Measurements from ENCODE around the gene PHKA1. TPM values are rescaled to one million over a fixed set of nuclear protein-coding genes. Genes with fewer than 3 reads are reported as not detected.

The PHKA1 gene
- total RNA-seq, 3 donors from 2014 or later: 4.5 to 11.9 (median 9.8) TPM

DNA sequence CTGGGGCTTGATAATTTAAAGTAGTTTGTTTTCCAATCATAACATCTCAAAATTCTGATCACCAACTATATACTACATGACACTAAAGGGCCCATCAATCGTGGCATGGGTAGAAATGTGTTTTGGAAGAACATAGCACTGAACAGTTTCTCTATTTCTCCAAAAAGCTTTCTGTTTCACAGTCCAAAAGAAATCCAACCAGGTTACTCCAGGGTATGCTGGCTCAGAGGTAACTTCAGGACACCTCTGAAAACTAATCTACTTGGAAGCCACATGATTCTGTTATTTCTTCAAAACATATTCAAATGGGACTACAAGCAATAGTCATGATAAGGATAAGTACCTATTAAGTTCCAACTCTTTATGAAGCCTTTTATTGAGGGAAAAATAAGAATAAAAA lies 8.3 kb downstream of the PHKA1 start:
- Histone ChIP-seq H3K27me3 (no peaks in the 10 kb centered on the region), H3K27ac (peak overlapping the region in 1 of 2 donors; percentile 42), H3K9me3 (peaks cover 0 to 3% of the 10 kb centered on the region in 2 donors), H3K36me3 (no peaks in the 10 kb centered on the region), H3K4me3 (no peak overlapping the region), H3K4me1 (no peaks in the 10 kb centered on the region)
- no peak for DNase-seq (ENCODE audit: low spot score in 2 of 2)
- TF ChIP-seq, protein P1, sequence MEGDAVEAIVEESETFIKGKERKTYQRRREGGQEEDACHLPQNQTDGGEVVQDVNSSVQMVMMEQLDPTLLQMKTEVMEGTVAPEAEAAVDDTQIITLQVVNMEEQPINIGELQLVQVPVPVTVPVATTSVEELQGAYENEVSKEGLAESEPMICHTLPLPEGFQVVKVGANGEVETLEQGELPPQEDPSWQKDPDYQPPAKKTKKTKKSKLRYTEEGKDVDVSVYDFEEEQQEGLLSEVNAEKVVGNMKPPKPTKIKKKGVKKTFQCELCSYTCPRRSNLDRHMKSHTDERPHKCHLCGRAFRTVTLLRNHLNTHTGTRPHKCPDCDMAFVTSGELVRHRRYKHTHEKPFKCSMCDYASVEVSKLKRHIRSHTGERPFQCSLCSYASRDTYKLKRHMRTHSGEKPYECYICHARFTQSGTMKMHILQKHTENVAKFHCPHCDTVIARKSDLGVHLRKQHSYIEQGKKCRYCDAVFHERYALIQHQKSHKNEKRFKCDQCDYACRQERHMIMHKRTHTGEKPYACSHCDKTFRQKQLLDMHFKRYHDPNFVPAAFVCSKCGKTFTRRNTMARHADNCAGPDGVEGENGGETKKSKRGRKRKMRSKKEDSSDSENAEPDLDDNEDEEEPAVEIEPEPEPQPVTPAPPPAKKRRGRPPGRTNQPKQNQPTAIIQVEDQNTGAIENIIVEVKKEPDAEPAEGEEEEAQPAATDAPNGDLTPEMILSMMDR (IDR thresholded peaks at IDR 0.05): no peak
- TF ChIP-seq POLR2AphosphoS5 (IDR thresholded peaks at IDR 0.05): no peak
- no peak for TF ChIP-seq POLR2A (IDR thresholded peaks at IDR 0.05)
- intact Hi-C loops (cut with DNase I; ENCODE audit: low total_unique reads): no loop called here

DNA sequence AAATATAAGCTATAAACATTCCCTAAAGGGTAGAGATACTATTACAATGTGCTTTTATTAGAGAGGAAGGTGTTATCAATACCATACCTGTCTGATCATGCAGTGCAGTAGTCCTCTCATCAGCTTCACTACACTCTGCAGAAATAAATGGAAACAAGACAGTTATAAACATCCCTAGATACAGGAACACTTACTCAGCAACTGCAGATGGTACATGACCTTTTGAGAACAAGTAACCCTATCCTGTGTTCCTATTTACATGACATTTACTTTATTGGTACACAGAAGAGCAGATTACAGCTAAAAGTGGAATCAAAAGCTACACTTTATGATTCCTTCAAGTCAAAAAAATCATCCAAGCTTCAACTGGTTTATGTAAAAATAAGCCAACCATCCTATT lies 9.0 kb downstream of the PHKA1 start:
- Histone ChIP-seq H3K27ac (no peak overlapping the region), H3K4me1 (no peaks in the 10 kb centered on the region), H3K4me3 (no peak overlapping the region), H3K27me3 (no peaks in the 10 kb centered on the region), H3K36me3 (no peaks in the 10 kb centered on the region), H3K9me3 (peaks cover 0 to 8% of the 10 kb centered on the region in 2 donors)
- TF ChIP-seq POLR2A (IDR thresholded peaks at IDR 0.05) (no peak), POLR2AphosphoS5 (IDR thresholded peaks at IDR 0.05) (no peak)
- TF ChIP-seq, protein P1 (IDR thresholded peaks at IDR 0.05): no peak
- no peak for DNase-seq (ENCODE audit: low spot score in 2 of 2)
- intact Hi-C loops (cut with DNase I; ENCODE audit: low total_unique reads): no loop called here

DNA sequence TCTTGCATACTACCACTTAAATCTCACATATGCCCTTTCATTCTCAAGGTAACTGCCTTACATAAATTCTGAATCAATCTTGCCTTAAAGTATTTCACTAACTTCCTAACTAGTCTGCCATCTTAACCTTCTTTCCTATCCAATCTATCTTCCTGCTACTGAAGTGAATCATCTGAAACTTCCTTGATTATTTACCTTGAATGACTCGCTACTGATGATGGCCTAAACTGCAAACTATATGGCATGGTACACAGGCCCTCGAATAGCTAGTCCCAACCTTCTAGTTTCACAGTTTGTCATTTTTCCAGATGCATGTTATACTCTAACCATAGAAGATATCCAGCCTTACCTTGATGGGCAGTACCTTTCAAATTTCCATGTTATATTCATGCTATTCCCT lies 19.9 kb downstream of the PHKA1 start:
- H3K9me3 ChIP-seq: no peaks in the 10 kb centered on the region
- no peak overlapping the region for H3K27ac ChIP-seq
- no peaks in the 10 kb centered on the region for H3K4me1 ChIP-seq
- intact Hi-C loops (cut with DNase I; ENCODE audit: low total_unique reads): no loop called here
- DNase-seq (ENCODE audit: low spot score in 2 of 2): no peak
- H3K36me3 ChIP-seq: no peaks in the 10 kb centered on the region
- H3K4me3 ChIP-seq: no peak overlapping the region
- no peak for TF ChIP-seq POLR2AphosphoS5 (IDR thresholded peaks at IDR 0.05)
- no peak for TF ChIP-seq POLR2A (IDR thresholded peaks at IDR 0.05)
- TF ChIP-seq, protein P1 (IDR thresholded peaks at IDR 0.05): no peak
- H3K27me3 ChIP-seq: peaks cover 0 to 3% of the 10 kb centered on the region in 2 donors

DNA sequence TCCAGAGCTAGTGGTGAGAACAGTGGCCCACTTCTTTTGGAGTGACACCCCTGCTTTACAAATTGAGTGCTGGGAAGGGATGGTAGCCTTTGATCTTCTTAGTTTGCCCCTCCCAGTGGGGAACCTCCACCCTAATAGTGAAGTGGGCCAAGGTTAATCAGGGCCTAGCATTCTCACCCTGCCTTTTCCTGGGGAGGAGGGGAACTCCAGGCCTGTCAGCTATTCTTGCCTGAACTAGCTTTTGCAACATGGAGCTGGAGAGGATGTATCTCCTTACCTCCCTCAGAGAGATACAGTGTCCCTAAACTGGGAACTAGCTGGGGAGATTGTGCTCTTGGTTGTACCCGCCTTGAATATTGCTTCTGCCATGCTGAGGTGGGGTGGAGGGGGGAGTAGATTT lies 20.6 kb downstream of the PHKA1 start:
- TF ChIP-seq POLR2AphosphoS5 (IDR thresholded peaks at IDR 0.05) (no peak), POLR2A (IDR thresholded peaks at IDR 0.05) (no peak)
- TF ChIP-seq, protein P1 (IDR thresholded peaks at IDR 0.05): no peak
- Histone ChIP-seq H3K36me3 (no peaks in the 10 kb centered on the region), H3K4me1 (no peaks in the 10 kb centered on the region), H3K27me3 (peaks cover 0 to 3% of the 10 kb centered on the region in 2 donors), H3K27ac (no peak overlapping the region), H3K4me3 (no peak overlapping the region), H3K9me3 (no peaks in the 10 kb centered on the region)
- DNase-seq (ENCODE audit: low spot score in 2 of 2): no peak
- intact Hi-C loops (cut with DNase I; ENCODE audit: low total_unique reads): no loop called here

DNA sequence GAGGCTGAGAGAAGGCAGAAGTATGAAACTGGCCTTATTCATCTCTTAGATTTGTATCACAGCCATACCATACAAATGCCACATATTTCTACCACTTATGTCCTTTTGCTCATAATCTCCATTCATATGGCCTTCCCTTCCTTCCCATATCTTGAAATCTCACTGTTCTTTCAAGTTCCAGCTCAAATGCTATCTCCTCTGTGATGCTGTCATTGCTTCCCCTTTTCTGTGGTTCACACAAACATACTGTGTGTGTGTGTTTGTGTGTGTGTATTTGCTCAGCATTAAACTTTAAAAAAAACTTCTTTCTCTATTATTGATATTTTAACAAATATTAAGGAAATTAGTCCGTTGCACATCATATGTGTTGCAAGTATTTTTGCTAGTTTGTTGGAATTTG lies 26.7 kb downstream of the PHKA1 start:
- no peak overlapping the region for H3K4me3 ChIP-seq
- H3K9me3 ChIP-seq: no peaks in the 10 kb centered on the region
- intact Hi-C loops (cut with DNase I; ENCODE audit: low total_unique reads): no loop called here
- H3K4me1 ChIP-seq: no peaks in the 10 kb centered on the region
- H3K27ac ChIP-seq: no peak overlapping the region
- DNase-seq (ENCODE audit: low spot score in 2 of 2): no peak
- no peaks in the 10 kb centered on the region for H3K36me3 ChIP-seq
- H3K27me3 ChIP-seq: no peaks in the 10 kb centered on the region
- TF ChIP-seq POLR2A (IDR thresholded peaks at IDR 0.05) (no peak), POLR2AphosphoS5 (IDR thresholded peaks at IDR 0.05) (no peak)
- TF ChIP-seq, protein P1 (IDR thresholded peaks at IDR 0.05): no peak

Measured in breast epithelium (tissue), 4 donors.